ENCODE measurements around the gene UST.
"Not testable (repeated sequence)": the region's sequence is repeated elsewhere in the genome, so short reads cannot be mapped to it uniquely, and the experiment has no call there.

Gene UST

DNA sequence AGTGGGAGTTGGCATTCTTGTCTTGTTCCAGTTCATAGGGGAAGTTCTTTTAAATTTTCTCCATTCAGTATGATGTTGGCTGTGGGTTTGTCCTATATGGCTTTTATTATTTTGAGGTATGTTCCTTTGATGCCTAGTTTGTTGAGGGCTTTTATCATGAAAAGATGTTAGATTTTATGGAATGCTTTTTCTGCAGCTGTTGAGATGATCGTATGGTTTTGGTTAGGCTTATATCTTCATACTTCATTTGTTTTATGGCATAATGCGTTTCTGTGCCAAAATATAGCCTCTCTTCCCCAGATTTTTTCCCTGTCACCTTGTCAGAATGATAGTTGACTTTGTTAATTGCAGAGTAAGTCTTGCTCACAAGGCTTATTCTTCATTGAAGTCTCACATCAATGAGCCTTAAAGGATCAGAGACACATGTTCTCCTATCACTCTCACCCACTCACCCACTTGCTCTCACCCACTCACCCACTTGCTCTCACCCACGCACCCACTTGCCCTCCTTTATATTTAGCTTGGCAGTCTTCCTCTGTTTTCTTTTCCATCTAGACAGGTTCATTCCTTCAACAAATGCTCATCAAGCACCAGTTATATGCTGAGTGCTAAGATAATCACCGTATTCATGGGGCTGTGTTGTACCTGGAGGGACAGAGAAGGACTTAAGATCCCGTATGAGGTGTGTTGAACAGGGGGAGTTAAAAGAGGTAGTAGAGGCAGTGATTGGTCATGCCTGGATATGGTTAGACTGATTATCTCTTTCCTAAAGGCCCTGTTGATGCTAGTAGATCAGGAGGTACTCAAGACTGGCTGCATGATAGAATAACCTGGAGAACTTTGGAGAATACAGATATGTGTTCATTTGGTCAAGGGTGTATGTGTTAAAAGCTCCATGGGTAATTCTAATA, 19.3 kb downstream of the UST start:
- no peak for DNase-seq (ENCODE audit: low spot score)

GRCh38 chr6:148768646-148769270, 21.9 kb downstream of the UST start:
- peak; percentile 16 for DNase-seq (ENCODE audit: low spot score)

DNA sequence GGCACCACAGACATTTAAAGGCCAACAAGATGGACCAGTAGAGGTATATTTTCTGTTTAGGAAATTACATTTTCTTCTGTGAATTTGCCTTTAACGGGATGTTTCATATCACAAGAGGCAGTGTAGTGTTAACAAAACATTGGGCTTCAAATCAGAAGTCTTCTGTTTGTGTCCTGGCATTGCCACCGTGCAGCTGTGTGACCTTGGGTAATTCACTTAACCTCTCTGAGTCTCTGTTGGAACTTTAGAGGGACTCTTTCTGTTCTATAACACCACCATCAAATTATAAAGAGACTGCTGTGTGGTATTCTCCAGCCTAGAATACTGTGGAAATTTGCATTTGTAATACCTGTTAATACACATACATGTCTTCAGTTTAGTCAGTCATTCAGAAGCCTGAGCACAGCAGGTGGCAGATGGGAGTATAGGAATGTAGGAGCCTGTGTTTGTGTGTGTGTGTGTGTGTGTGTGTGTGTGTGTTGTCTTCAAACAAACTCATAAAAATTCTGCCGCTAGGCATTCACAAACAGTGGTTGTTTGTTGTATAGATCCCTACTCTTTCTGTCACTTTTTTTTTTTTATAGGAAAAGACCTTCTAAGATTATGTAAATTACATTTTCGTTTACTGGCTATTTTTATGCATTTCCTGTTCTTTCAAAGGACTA, 22.6 kb downstream of the UST start:
- no peak for DNase-seq (ENCODE audit: low spot score)

DNA sequence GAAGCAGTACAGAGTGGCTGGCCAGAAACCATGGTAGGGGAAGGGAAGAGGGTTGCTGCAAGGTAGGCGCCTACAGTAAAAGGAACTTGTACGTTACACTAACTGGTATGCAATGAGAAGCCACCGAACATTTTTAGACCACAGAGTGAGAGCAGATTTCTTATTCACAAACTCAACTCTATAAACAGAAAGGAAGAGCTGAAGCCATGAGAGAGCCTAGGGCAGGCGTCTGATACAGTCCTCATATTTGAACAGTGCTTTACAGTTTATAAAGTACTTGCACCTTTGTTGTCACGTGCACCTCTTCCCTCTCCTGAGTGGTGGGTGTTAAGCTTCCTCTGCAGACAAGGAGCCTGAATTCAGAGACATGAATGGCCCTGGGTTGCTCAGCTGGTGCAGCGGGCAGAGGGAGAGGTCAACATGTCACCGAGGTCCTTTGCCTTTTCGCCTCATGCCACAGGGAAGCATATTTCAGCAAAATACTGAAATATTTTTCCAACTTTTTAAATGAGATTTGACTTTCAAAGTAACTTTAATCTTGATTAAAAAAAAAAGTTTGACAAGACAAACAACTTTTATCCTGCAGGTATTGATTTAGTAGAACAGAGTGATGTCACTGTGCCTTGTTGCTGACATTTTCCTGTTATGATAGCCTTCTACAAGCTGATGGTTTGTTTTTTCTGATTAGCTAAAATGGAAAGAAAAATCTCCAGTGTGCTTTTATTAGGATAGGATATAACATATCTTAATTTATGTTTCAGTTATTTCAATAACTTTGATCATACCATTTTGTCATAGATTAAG, 23.8 kb downstream of the UST start:
- DNase-seq (ENCODE audit: low spot score): no peak

GRCh38 chr6:148771212-148771601, 24.4 kb downstream of the UST start:
- DNase-seq (ENCODE audit: low spot score): no peak

DNA sequence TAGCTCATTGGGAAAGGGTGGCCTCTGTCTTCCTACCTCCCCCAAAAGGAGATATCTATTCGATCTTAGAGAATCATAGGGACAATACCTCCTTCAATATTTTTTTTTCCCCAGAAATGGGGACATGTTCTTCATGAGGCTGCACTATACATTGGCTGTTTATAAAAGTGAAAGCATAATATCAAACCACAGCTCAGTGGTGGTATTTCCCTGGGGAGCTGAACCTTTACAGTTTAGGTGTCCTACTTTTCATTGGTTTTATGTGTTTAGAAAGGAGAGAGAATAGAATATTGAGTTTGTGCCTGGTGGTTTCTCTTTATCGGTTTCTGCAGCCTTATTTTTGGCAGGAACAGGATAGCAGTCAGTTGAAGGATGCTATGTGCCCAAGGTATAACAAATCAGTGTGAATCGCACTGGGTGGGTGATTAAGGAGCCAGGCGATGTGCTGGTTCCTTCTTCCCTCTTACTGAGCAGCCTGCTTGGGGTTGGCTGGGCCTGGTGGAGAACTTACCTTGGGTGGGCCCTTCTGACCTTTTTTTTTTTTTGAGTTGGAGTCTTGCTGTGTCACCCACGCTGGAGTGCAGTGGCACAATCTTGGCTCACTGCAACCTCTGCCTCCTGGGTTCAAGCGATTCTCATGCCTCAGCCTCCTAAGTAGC, 25.2 kb downstream of the UST start:
- DNase-seq (ENCODE audit: low spot score): no peak

GRCh38 chr6:148775161-148775560, 28.3 kb downstream of the UST start:
- no peak for DNase-seq (ENCODE audit: low spot score)

DNA sequence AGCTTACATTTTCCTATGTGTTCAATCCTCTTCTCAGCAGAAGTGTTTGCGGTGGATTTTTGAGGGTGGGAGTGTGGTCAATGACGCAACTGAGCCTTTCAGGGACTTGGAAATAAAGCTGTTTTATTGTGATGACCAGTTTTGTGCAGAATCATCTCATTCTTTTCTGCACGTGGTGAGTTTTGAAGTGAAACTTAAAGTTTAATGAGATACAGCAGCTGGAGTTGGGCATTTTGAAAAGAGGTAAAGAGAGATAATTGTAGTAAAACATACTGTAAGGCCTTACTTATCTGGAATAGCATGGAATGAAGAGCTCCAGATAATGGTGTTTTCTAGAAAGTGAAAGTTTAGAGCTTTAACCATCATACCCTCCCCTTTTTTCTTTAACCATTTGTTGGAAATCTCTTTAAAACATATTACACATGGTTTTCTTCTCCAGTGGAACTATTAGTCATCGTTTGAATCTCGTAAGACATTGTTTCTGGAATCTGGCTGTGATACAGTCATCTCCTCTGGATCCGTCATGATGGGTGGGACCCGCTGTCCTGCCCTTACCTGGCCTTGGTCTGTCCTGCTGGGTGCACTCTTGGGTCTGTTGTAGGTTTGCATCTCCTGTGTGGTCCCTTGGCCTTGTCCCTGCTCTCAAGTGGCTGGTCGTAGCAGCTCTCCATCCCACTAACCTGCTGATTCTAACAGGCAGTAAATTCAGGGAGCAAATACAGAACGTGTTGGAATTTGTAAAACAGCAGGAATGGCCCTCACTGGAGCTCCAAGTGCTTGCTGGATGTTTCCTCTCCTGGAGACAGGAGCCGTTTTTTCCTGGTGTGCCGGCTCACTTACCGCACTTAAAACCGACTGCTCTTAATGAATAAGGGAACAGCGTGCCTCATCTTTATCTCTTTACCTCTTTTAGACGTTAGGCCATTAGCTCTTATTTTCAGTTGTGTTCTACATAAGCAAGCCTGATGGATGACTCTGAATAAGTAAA, 29.8 kb downstream of the UST start:
- no peak for DNase-seq (ENCODE audit: low spot score)

DNA sequence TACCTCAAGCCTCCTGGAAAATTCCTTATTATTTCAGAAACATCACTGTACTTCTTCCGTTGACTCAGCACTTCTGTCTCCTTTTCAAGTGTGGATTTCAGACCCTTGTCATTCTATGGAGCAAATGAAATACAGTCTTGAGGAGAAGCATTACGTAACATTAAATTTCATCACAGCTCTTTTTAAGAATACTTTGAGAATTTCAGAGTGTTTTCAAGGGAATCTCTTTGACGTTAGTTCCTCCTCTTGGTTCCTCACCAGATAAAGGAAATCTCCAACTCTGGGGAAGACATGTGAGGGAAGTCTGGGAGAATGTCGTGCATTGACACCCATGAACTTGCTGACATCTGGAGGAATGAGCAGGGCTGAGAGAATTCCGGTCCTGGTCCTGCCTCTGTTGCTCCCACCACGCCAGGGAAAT, 32.3 kb downstream of the UST start:
- DNase-seq (ENCODE audit: low spot score): no peak

DNA sequence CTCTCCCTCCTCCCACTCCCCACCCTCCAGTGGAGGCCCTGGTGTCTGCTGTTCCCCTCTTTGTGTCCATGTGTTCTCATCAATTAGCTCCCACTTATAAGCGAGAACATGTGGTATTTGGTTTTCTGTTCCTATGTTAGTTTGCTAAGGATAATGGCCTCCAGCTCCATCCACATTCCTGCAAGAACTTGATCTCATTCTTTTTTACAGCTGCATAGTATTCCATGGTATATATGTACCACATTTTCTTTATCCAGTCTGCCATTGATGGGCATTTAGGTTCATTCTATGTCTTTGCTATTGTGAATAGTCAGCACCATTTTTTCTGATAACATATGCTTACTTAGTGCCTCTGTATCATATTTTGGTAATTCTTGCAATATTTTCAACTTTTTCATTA, 33.6 kb downstream of the UST start:
- DNase-seq (ENCODE audit: low spot score): not testable (repeated sequence)

DNA sequence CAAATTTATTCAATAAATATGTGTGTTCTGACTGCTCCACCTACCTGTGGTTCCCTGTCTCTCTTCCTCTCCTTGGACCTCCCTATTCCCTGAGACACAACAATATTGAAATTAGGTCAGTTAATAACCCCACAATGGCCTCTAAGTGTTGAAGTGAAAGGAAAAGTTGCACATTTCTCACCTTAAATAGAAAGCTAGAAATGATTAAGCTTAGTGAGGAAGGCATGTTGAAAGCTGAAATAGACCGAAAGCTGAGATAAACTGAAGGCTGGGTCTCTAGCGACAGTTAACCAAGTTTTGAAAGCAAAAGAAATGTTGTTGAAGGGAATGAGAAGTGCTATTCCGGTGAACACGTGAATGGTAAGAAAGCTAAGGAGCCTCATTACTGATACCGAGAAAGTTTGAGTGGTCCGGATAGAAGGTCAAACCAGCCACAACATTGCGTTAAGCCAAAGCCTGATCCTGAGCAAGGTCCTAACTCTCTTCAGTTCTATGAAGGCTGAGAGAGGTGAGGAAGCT, 34.1 kb downstream of the UST start:
- DNase-seq (ENCODE audit: low spot score): no peak

- DNase-seq (ENCODE audit: low spot score): no peak
Observed at GRCh38 chr6:148789948-148790347, 43.1 kb downstream of the UST start.

GRCh38 chr6:148790404-148790803, 43.6 kb downstream of the UST start:
- no peak for DNase-seq (ENCODE audit: low spot score)

GRCh38 chr6:148790817-148791216, 44.0 kb downstream of the UST start:
- DNase-seq (ENCODE audit: low spot score): no peak

GRCh38 chr6:148791372-148791771, 44.5 kb downstream of the UST start:
- no peak for DNase-seq (ENCODE audit: low spot score)

- DNase-seq (ENCODE audit: low spot score): no peak
Observed at GRCh38 chr6:148793721-148794120, 46.9 kb downstream of the UST start.

- DNase-seq (ENCODE audit: low spot score): no peak
Observed at GRCh38 chr6:148794797-148795196, 48.0 kb downstream of the UST start.

- no peak for DNase-seq (ENCODE audit: low spot score)
Observed at GRCh38 chr6:148795563-148795962, 48.7 kb downstream of the UST start.

GRCh38 chr6:148799647-148800046, 52.8 kb downstream of the UST start:
- DNase-seq (ENCODE audit: low spot score): no peak

- no peak for DNase-seq (ENCODE audit: low spot score)
Observed at GRCh38 chr6:148800536-148800935, 53.7 kb downstream of the UST start.
